NCI-H526 treated with DMSO at 0.1 percent for 48 hours (cell line): ENCODE results near the gene ZBTB9.

Experiments
- DNase-seq: peaks from one replicate; lab custom pipeline; 2025; lab: John Stamatoyannopoulos, UW

Gene ZBTB9

GRCh38 chr6:33433544-33434191 is 20.7 kb upstream of the ZBTB9 start:
- DNase-seq, result no peak

- no peak for DNase-seq
Observed at GRCh38 chr6:33434961-33435360, 19.4 kb upstream of the ZBTB9 start.

GRCh38 chr6:33437666-33438065 is 16.7 kb upstream of the ZBTB9 start:
- DNase-seq, result no peak

GRCh38 chr6:33438978-33439594 is 15.3 kb upstream of the ZBTB9 start:
- no peak for DNase-seq

- DNase-seq, result no peak
Observed at GRCh38 chr6:33439956-33440648, 14.3 kb upstream of the ZBTB9 start.

- no peak for DNase-seq
Observed at GRCh38 chr6:33440649-33441309, 13.6 kb upstream of the ZBTB9 start.

- no peak for DNase-seq
Observed at GRCh38 chr6:33441457-33441856, 12.9 kb upstream of the ZBTB9 start.

- no peak for DNase-seq
Observed at GRCh38 chr6:33442283-33442682, 12.1 kb upstream of the ZBTB9 start.

- DNase-seq, result no peak
Observed at GRCh38 chr6:33443025-33443424, 11.4 kb upstream of the ZBTB9 start.

GRCh38 chr6:33443619-33444504 is 10.5 kb upstream of the ZBTB9 start:
- no peak for DNase-seq

- no peak for DNase-seq
Observed at GRCh38 chr6:33445119-33445603, 9.2 kb upstream of the ZBTB9 start.

GRCh38 chr6:33446356-33446755 is 8.0 kb upstream of the ZBTB9 start:
- DNase-seq, result no peak

GRCh38 chr6:33450434-33450833 is 3.9 kb upstream of the ZBTB9 start:
- no peak for DNase-seq

GRCh38 chr6:33451606-33452005 is 2.8 kb upstream of the ZBTB9 start:
- DNase-seq, result no peak

- no peak for DNase-seq
Observed at GRCh38 chr6:33452496-33452895, 1.9 kb upstream of the ZBTB9 start.

GRCh38 chr6:33453393-33454008 is 875 bp upstream of the ZBTB9 start:
- DNase-seq, result no peak

GRCh38 chr6:33455051-33455450 is 675 bp downstream of the ZBTB9 start:
- DNase-seq, result no peak

- DNase-seq, result no peak
Observed at GRCh38 chr6:33456156-33456555, 1.8 kb downstream of the ZBTB9 start.

- no peak for DNase-seq
Observed at GRCh38 chr6:33458676-33459075, 4.3 kb downstream of the ZBTB9 start.

- no peak for DNase-seq
Observed at GRCh38 chr6:33459226-33459625, 4.8 kb downstream of the ZBTB9 start.

GRCh38 chr6:33466075-33466735 is 11.8 kb downstream of the ZBTB9 start:
- no peak for DNase-seq
